H1 (cell line): Measurements from ENCODE around the gene DDT.
"Not testable (repeated sequence)": the region's sequence is repeated elsewhere in the genome, so short reads cannot be mapped to it uniquely, and the experiment has no call there.

Source experiments
- ASH2L ChIP-seq: fragments of 200-600, 300-600 bp; sonication (generic); IDR thresholded peaks from one replicate; pipeline ENCODE4 v1.7.1; 2017; ENCODE audit warnings: low read length
- POLR2A ChIP-seq, 2 experiments: IDR thresholded peaks; 1 replicate in 1 of 2; 2 replicates in 1 of 2; pipeline ENCODE4 v1.6.1; 2011; ENCODE audit warnings: low read depth in 2 of 2, low read length in 2 of 2, mild to moderate bottlenecking in 2 of 2; ENCODE audit errors: control extremely low read depth in 1 of 2
- RFX5 ChIP-seq: IDR thresholded peaks from 2 replicates; pipeline ENCODE4 v1.6.1; 2011; ENCODE audit warnings: low read depth, low read length, improper control_type of control experiment, borderline replicate concordance
- ZNF274 ChIP-seq: IDR thresholded peaks from 2 replicates; pipeline ENCODE4 v1.7.0; 2012; ENCODE audit warnings: low read length, borderline replicate concordance; ENCODE audit errors: extremely low read depth
- TF ChIP-seq, protein P1 (sequence below), 3 experiments: IDR thresholded peaks; 1 replicate in 2 of 3; 2 replicates in 1 of 3; pipeline versions ENCODE4 v1.5.1 to v1.6.1; 2011; ENCODE audit warnings: low read length in 3 of 3, mild to moderate bottlenecking in 3 of 3, inconsistent platforms in 2 of 3, low read depth in 1 of 3, moderate library complexity in 1 of 3; ENCODE audit not compliant: insufficient read depth in 1 of 3; ENCODE audit errors: control extremely low read depth in 1 of 3

GRCh38 chr22:23974345-23974744 lies at the start of gene DDT:
- TF ChIP-seq, protein P1, sequence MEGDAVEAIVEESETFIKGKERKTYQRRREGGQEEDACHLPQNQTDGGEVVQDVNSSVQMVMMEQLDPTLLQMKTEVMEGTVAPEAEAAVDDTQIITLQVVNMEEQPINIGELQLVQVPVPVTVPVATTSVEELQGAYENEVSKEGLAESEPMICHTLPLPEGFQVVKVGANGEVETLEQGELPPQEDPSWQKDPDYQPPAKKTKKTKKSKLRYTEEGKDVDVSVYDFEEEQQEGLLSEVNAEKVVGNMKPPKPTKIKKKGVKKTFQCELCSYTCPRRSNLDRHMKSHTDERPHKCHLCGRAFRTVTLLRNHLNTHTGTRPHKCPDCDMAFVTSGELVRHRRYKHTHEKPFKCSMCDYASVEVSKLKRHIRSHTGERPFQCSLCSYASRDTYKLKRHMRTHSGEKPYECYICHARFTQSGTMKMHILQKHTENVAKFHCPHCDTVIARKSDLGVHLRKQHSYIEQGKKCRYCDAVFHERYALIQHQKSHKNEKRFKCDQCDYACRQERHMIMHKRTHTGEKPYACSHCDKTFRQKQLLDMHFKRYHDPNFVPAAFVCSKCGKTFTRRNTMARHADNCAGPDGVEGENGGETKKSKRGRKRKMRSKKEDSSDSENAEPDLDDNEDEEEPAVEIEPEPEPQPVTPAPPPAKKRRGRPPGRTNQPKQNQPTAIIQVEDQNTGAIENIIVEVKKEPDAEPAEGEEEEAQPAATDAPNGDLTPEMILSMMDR (IDR thresholded peaks at IDR 0.05; ENCODE audit: control extremely low read depth in 1 of 3, insufficient read depth in 1 of 3, low read depth in 1 of 3, low read length in 3 of 3): not testable (repeated sequence)
- TF ChIP-seq RFX5; ZNF274; ASH2L; POLR2A (IDR thresholded peaks at IDR 0.05; ENCODE audit: control extremely low read depth in 1 of 2, low read depth in 2 of 2, low read length in 2 of 2): not testable (repeated sequence)
